NT2/D1 (cell line): ENCODE data around the gene JRKL.

Experiments
- SUZ12 ChIP-seq: IDR thresholded peaks from 2 replicates; pipeline ENCODE4 v1.6.1; 2011; ENCODE audit not compliant: insufficient read length, insufficient read depth; ENCODE audit errors: extremely low read depth
- YY1 ChIP-seq: IDR thresholded peaks from 2 replicates; pipeline ENCODE4 v1.6.1; 2011; ENCODE audit not compliant: insufficient read length, insufficient read depth
- ZNF274 ChIP-seq: IDR thresholded peaks from 2 replicates; pipeline ENCODE4 v1.6.1; 2011; ENCODE audit warnings: mild to moderate bottlenecking, low read depth, low read length

DNA sequence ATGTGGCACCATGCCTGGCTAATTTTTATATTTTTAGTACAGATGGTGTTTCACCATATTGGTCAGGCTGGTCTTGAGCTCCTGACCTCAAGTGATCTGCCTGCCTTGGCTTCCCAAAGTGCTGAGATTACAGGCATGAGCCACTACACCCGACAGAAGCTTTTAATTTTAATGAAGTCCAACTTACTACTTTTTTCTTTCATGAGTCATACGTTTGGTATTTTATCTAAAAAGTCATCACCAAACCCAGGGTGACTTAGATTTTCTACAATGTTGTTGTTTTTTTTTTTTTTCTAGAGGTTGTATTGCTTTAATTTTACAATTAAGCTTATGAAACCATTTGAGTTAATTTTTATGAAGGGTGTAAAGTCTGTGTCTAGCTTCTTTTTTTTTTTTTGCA lies 34.9 kb downstream of the JRKL start:
- TF ChIP-seq ZNF274, result no peak
- no peak for TF ChIP-seq SUZ12
- no peak for TF ChIP-seq YY1
